Gastrocnemius medialis (tissue), 4 donors: ENCODE data around the gene TGM2. TPM values are rescaled to one million over a fixed set of nuclear protein-coding genes. Genes with fewer than 3 reads are reported as not detected.
"Not testable (repeated sequence)": the region's sequence is repeated elsewhere in the genome, so short reads cannot be mapped to it uniquely, and the experiment has no call there.

Source experiments
- ATAC-seq, 2 donors: fragments of 150-250 bp; one replicate each; pipeline ENCODE4 v1.9.1; 2016
- DNase-seq, 2 donors: peaks; one replicate each; pipeline ENCODE4 v3.0.0-alpha.2; 2019
- H3K27ac ChIP-seq, 4 donors: fragments of 200-600 bp; sonication (generic); 1 replicate in 1 of 4; 2 replicates in 3 of 4; pipeline ENCODE4 v1.5.1; 2016 to 2018; ENCODE audit warnings: mild to moderate bottlenecking in 2 of 4, moderate library complexity in 1 of 4
- H3K27me3 ChIP-seq, 3 donors: fragments of 200-600 bp; sonication (generic) in 2 of 3; 1 replicate in 1 of 3; 2 replicates in 2 of 3; pipeline versions ENCODE4 v1.5.1 to v1.6.0; 2016 to 2019; ENCODE audit warnings: mild to moderate bottlenecking in 1 of 3, moderate library complexity in 1 of 3
- H3K36me3 ChIP-seq, 2 donors: fragments of 200-600 bp; sonication (generic) in 1 of 2; one replicate each; pipeline ENCODE4 v1.5.1; 2017 to 2018
- H3K4me1 ChIP-seq, 2 donors: fragments of 200-600 bp; sonication (generic) in 1 of 2; one replicate each; pipeline ENCODE4 v1.5.1; 2016 to 2017; ENCODE audit warnings: mild to moderate bottlenecking in 2 of 2
- H3K4me3 ChIP-seq, 4 donors: fragments of 200-600 bp; sonication (generic) in 3 of 4; 1 replicate in 1 of 4; 2 replicates in 3 of 4; pipeline ENCODE4 v1.5.1; 2016 to 2019; ENCODE audit warnings: mild to moderate bottlenecking in 2 of 4
- H3K9me3 ChIP-seq, 3 donors: fragments of 200-600 bp; sonication (generic) in 2 of 3; 1 replicate in 1 of 3; 2 replicates in 2 of 3; pipeline ENCODE4 v1.5.1; 2016 to 2019
- CTCF ChIP-seq, 5 experiments: fragments of 450-650 bp in 3 of 5; fragments of 200-600 bp in 2 of 5; sonication (generic) in 2 of 5; IDR thresholded peaks in 4 of 5; conservative IDR thresholded peaks in 1 of 5; 1 replicate in 4 of 5; 2 replicates in 1 of 5; pipeline ENCODE4 v1.5.1; 2016 to 2019; ENCODE audit warnings: antibody characterized with exemption in 5 of 5, mild to moderate bottlenecking in 3 of 5, moderate library complexity in 3 of 5
- POLR2A ChIP-seq, 2 donors: fragments of 450-650 bp; IDR thresholded peaks; one replicate each; pipeline ENCODE4 v1.6.1; 2017; ENCODE audit warnings: antibody characterized with exemption in 2 of 2, mild to moderate bottlenecking in 2 of 2, moderate library complexity in 2 of 2
- in situ Hi-C, 4 donors: fragments of 200-750 bp; cut with MboI; loops; one replicate each; pipeline versions ENCODE4 v1.15.0 to v1.8.0; 2017; ENCODE audit warnings: low sequenced_read_pairs in 4 of 4
- intact Hi-C: fragments of 100-400 bp; cut with DNase I; formaldehyde crosslinking; loops from one replicate; pipeline ENCODE4 v1.15.1; 2023; ENCODE audit warnings: low total_unique reads
- total RNA-seq, 4 donors: library from RNA; depleted of rRNA; stranded (reverse); fragments of >200 nt; gene quantifications; one replicate each; pipeline versions ENCODE4 v1.1.0 to v1.2.3, GENCODE V29; 2016

TGM2 gene
- total RNA-seq, 4 donors from 2014 or later, result 12.8 to 152 (median 58.4) TPM

DNA sequence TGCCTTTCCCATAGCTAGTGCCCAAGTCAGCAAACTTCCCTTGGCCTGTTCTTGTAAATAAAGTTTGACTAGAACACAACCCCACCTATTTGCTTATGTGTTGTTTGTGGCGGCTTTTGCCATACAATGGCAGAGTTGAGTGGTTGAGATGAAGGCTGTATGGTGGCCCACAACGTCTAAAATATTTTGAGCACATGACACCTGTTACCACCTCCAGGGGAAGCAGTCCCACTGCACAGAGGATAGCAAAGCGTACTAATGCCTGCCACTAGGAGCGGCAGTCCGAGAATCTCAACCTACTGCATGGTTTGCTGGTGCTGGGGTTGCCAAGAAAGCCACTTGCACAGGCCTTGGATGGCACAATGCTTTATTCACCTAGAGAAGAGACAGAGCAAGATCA lies 58.6 kb downstream of the TGM2 start:
- Histone ChIP-seq H3K27me3 (no peaks in the 10 kb centered on the region), H3K9me3 (no peaks in the 10 kb centered on the region), H3K4me3 (no peak overlapping the region), H3K27ac (no peak overlapping the region), H3K36me3 (no peaks in the 10 kb centered on the region), H3K4me1 (peaks cover 38 to 42% of the 10 kb centered on the region in 2 donors)
- intact Hi-C loops, result loop anchor here (5.0 kb wide), 1 partner anchor 584 kb away; the partner anchor contains the start of gene NNAT
- TF ChIP-seq CTCF (IDR thresholded peaks at IDR 0.05 in 4 of 5, conservative IDR thresholded peaks at IDR 0.05 in 1 of 5), result no peak
- TF ChIP-seq POLR2A (IDR thresholded peaks at IDR 0.05), result no peak
- in situ Hi-C loops, result no loop called here
- DNase-seq (no peak), ATAC-seq (no peak)

- TF ChIP-seq POLR2A (IDR thresholded peaks at IDR 0.05) (no peak), CTCF (IDR thresholded peaks at IDR 0.05 in 4 of 5, conservative IDR thresholded peaks at IDR 0.05 in 1 of 5) (no peak)
- Histone ChIP-seq H3K36me3 (no peaks in the 10 kb centered on the region), H3K27ac (no peak overlapping the region), H3K27me3 (no peaks in the 10 kb centered on the region), H3K9me3 (no peaks in the 10 kb centered on the region), H3K4me3 (no peak overlapping the region), H3K4me1 (peaks cover 16 to 20% of the 10 kb centered on the region in 2 donors)
- ATAC-seq (no peak), DNase-seq (no peak)
- in situ Hi-C loops, result no loop called here
- intact Hi-C loops, result no loop called here
Measured at GRCh38 chr20:38104285-38104684, 60.8 kb downstream of the TGM2 start.

GRCh38 chr20:38102206-38102605 lies 62.9 kb downstream of the TGM2 start:
- H3K4me1 ChIP-seq, DNase-seq, H3K36me3 ChIP-seq, H3K27me3 ChIP-seq, intact Hi-C loops, in situ Hi-C loops, H3K9me3 ChIP-seq, H3K4me3 ChIP-seq: not testable (repeated sequence)
- peak in 1 of 2 donors; percentile 37 for ATAC-seq
- H3K27ac ChIP-seq, result peak overlapping the region in 1 of 4 donors; percentile 19

DNA sequence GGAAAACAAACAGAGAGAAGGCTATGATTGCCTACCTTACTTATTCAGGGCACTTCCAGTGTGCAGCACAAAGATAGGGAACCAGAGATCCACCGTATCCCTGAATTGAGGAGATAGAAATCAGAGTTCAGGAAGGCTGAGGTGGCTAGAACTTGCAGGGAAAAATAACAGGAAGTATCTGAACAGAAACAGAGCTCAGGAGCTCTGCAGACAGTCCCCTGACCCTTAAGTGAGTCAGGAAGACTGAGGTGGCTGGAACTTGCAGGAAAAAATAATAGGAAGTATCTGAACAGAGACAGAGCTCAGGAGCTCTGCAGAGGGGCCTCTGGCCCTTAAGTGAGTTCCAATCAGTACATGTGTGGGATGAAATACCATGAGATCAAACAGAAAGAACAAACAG lies 66.1 kb downstream of the TGM2 start:
- H3K27me3 ChIP-seq, result no peaks in the 10 kb centered on the region
- H3K27ac ChIP-seq, result no peak overlapping the region
- intact Hi-C loops, result no loop called here
- no peaks in the 10 kb centered on the region for H3K9me3 ChIP-seq
- no peak for DNase-seq
- in situ Hi-C loops, result no loop called here
- H3K4me3 ChIP-seq, result no peak overlapping the region
- ATAC-seq, result no peak
- TF ChIP-seq POLR2A (IDR thresholded peaks at IDR 0.05) (no peak), CTCF (IDR thresholded peaks at IDR 0.05 in 4 of 5, conservative IDR thresholded peaks at IDR 0.05 in 1 of 5) (no peak)
- H3K4me1 ChIP-seq, result peaks cover 16 to 21% of the 10 kb centered on the region in 2 donors
- H3K36me3 ChIP-seq, result no peaks in the 10 kb centered on the region

- no peak for TF ChIP-seq CTCF (IDR thresholded peaks at IDR 0.05 in 4 of 5, conservative IDR thresholded peaks at IDR 0.05 in 1 of 5)
- no peak for TF ChIP-seq POLR2A (IDR thresholded peaks at IDR 0.05)
- H3K27ac ChIP-seq, result peak overlapping the region; percentile 54 to 75 (median 63)
- H3K36me3 ChIP-seq, result peaks cover 0 to 6% of the 10 kb centered on the region in 2 donors
- ATAC-seq (no peak), DNase-seq (no peak)
- peaks cover 45 to 47% of the 10 kb centered on the region in 2 donors for H3K4me1 ChIP-seq
- H3K4me3 ChIP-seq, result no peak overlapping the region
- intact Hi-C loops (no loop called here), in situ Hi-C loops (no loop called here)
- no peaks in the 10 kb centered on the region for H3K9me3 ChIP-seq
- H3K27me3 ChIP-seq, result no peaks in the 10 kb centered on the region
Measured at GRCh38 chr20:38095017-38095686, 69.9 kb downstream of the TGM2 start.
